ENCODE measurements around the gene ANKS6.

Gene ANKS6

DNA sequence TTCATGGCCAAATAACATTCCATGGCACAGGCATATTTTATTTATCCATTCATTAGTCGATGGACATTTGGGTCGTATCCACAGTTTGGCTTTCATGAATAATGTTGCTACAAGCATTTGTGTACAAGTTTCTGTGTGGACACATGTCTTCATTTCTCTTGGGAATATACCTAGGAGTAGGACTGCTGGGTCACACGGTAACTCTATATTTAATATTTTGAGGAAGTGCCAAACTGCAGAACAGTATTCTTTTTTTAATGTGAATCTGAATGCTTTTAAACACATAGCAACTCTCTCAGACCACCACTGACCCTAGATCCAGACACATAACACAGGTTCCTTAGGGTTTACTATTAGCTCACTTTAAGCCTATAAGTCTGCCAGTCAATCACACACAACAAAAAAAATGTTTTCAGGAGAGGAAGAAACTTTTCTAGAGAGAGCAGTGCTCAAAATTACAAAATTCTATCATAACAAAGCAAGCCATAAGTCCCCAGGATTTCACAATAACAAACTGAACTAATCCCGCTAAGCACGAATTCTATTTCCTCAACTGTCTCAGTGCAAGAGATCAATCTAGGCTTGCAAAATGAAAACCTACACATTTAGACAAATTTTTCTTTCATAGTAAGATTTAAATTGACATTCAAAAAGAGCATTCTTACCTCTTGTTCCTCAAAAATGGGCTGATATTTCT lies 45.8 kb downstream of the ANKS6 start:
- peaks cover 27% of the 10 kb centered on the region for H3K36me3 ChIP-seq (ENCODE audit: insufficient read depth, low read length)

DNA sequence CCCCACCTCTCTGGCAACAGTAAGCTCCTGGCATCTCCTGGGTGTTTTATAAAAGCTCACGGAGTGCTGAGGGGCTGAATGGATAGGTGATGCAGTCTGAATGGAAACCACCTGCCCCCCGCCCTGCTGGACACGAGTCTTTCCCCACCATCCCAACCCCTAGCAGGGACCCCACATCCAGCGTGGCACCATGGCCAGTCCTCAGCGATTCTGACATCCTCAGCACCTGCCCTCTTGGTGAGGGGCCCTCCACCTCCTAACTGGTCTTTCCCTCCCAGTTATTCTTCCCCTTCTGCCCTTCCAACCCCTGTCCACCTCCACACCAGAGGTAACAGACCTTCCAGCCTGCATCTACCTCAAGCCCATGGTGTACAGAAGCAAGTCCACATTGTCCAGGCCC lies 48.9 kb downstream of the ANKS6 start:
- Histone ChIP-seq H3K27ac (ENCODE audit: low read depth, low read length) (no peak overlapping the region), H3K4me1 (ENCODE audit: control insufficient read depth, insufficient read depth, low read length, unreplicated experiment) (peaks cover 10% of the 10 kb centered on the region), H3K27me3 (ENCODE audit: insufficient read depth, low read length) (no peaks in the 10 kb centered on the region), H3K79me2 (ENCODE audit: control insufficient read depth, insufficient read depth, low read length, unreplicated experiment) (no peaks in the 10 kb centered on the region), H3K36me3 (ENCODE audit: insufficient read depth, low read length) (peaks cover 15% of the 10 kb centered on the region; the same call in 1 of the 2 replicates), H3K4me3 (ENCODE audit: low read depth, low read length) (no peak overlapping the region), H2AFZ (ENCODE audit: low read length, unreplicated experiment) (no peak overlapping the region)

More for the DNA sequence above, 45.8 kb downstream of the ANKS6 start:
- H3K79me2 ChIP-seq (ENCODE audit: control insufficient read depth, insufficient read depth, low read length, unreplicated experiment) = no peaks in the 10 kb centered on the region
- H3K4me1 ChIP-seq (ENCODE audit: control insufficient read depth, insufficient read depth, low read length, unreplicated experiment) = no peaks in the 10 kb centered on the region
- no peak overlapping the region for H3K4me3 ChIP-seq (ENCODE audit: low read depth, low read length)
- no peaks in the 10 kb centered on the region for H3K27me3 ChIP-seq (ENCODE audit: insufficient read depth, low read length)
- no peak overlapping the region for H2AFZ ChIP-seq (ENCODE audit: low read length, unreplicated experiment)
- H3K27ac ChIP-seq (ENCODE audit: low read depth, low read length) = no peak overlapping the region

- Histone ChIP-seq H3K4me3 (ENCODE audit: low read depth, low read length) (no peak overlapping the region), H3K4me1 (ENCODE audit: control insufficient read depth, insufficient read depth, low read length, unreplicated experiment) (peaks cover 16% of the 10 kb centered on the region), H3K79me2 (ENCODE audit: control insufficient read depth, insufficient read depth, low read length, unreplicated experiment) (no peaks in the 10 kb centered on the region), H3K27ac (ENCODE audit: low read depth, low read length) (no peak overlapping the region), H2AFZ (ENCODE audit: low read length, unreplicated experiment) (no peak overlapping the region), H3K36me3 (ENCODE audit: insufficient read depth, low read length) (peaks cover 12% of the 10 kb centered on the region; the same call in 1 of the 2 replicates), H3K27me3 (ENCODE audit: insufficient read depth, low read length) (no peaks in the 10 kb centered on the region)
Measured at GRCh38 chr9:98745470-98745869, 50.9 kb downstream of the ANKS6 start.

GRCh38 chr9:98743818-98744611 lies 52.3 kb downstream of the ANKS6 start:
- H3K4me1 ChIP-seq (ENCODE audit: control insufficient read depth, insufficient read depth, low read length, unreplicated experiment) = peaks cover 16% of the 10 kb centered on the region

GRCh38 chr9:98743329-98743728 lies 53.0 kb downstream of the ANKS6 start:
- no peak overlapping the region for H2AFZ ChIP-seq (ENCODE audit: low read length, unreplicated experiment)
- H3K4me3 ChIP-seq (ENCODE audit: low read depth, low read length) = no peak overlapping the region
- no peaks in the 10 kb centered on the region for H3K27me3 ChIP-seq (ENCODE audit: insufficient read depth, low read length)
- peaks cover 4% of the 10 kb centered on the region; the same call in 1 of the 2 replicates for H3K36me3 ChIP-seq (ENCODE audit: insufficient read depth, low read length)
- peaks cover 16% of the 10 kb centered on the region for H3K4me1 ChIP-seq (ENCODE audit: control insufficient read depth, insufficient read depth, low read length, unreplicated experiment)
- H3K79me2 ChIP-seq (ENCODE audit: control insufficient read depth, insufficient read depth, low read length, unreplicated experiment) = no peaks in the 10 kb centered on the region
- no peak overlapping the region for H3K27ac ChIP-seq (ENCODE audit: low read depth, low read length)

More at GRCh38 chr9:98743818-98744611, 52.3 kb downstream of the ANKS6 start:
- H3K79me2 ChIP-seq (ENCODE audit: control insufficient read depth, insufficient read depth, low read length, unreplicated experiment) = no peaks in the 10 kb centered on the region
- no peak overlapping the region for H3K4me3 ChIP-seq (ENCODE audit: low read depth, low read length)
- H3K27ac ChIP-seq (ENCODE audit: low read depth, low read length) = no peak overlapping the region
- peaks cover 8% of the 10 kb centered on the region; the same call in 1 of the 2 replicates for H3K36me3 ChIP-seq (ENCODE audit: insufficient read depth, low read length)
- H2AFZ ChIP-seq (ENCODE audit: low read length, unreplicated experiment) = no peak overlapping the region
- H3K27me3 ChIP-seq (ENCODE audit: insufficient read depth, low read length) = no peaks in the 10 kb centered on the region

- Histone ChIP-seq H3K4me3 (ENCODE audit: low read depth, low read length) (no peak overlapping the region), H3K79me2 (ENCODE audit: control insufficient read depth, insufficient read depth, low read length, unreplicated experiment) (no peaks in the 10 kb centered on the region), H3K27ac (ENCODE audit: low read depth, low read length) (peak overlapping the region; percentile 16; the same call in 1 of the 2 replicates), H3K36me3 (ENCODE audit: insufficient read depth, low read length) (0 out of 2 replicates have a peak, but pooled peaks cover 3% of the 10 kb centered on the region), H3K4me1 (ENCODE audit: control insufficient read depth, insufficient read depth, low read length, unreplicated experiment) (peaks cover 16% of the 10 kb centered on the region), H3K27me3 (ENCODE audit: insufficient read depth, low read length) (no peaks in the 10 kb centered on the region), H2AFZ (ENCODE audit: low read length, unreplicated experiment) (no peak overlapping the region)
Measured at GRCh38 chr9:98742325-98743280, 53.8 kb downstream of the ANKS6 start.

GRCh38 chr9:98740226-98740881 lies 56.0 kb downstream of the ANKS6 start:
- Histone ChIP-seq H3K36me3 (ENCODE audit: insufficient read depth, low read length) (0 out of 2 replicates have a peak, but pooled peaks cover 3% of the 10 kb centered on the region), H2AFZ (ENCODE audit: low read length, unreplicated experiment) (no peak overlapping the region), H3K27me3 (ENCODE audit: insufficient read depth, low read length) (no peaks in the 10 kb centered on the region), H3K4me3 (ENCODE audit: low read depth, low read length) (no peak overlapping the region), H3K79me2 (ENCODE audit: control insufficient read depth, insufficient read depth, low read length, unreplicated experiment) (no peaks in the 10 kb centered on the region), H3K4me1 (ENCODE audit: control insufficient read depth, insufficient read depth, low read length, unreplicated experiment) (peaks cover 16% of the 10 kb centered on the region), H3K27ac (ENCODE audit: low read depth, low read length) (no peak overlapping the region)

DNA sequence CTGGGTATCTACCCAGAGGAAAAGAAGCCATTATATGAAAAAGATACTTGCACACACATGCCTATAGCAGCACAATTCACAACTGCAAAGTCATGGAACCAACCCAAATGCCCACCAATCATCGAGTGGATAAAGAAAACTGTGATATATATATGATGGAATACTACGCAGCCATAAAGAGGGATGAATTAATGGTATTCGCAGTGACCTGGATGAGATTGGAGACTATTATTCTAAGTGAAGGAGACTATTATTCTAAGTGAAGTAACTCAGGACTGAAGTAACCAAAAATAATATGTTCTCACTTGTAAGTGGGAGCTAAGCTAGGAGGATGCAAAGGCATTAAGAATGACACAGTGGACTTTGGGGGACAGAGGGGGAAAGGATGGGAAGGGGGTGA lies 57.6 kb downstream of the ANKS6 start:
- Histone ChIP-seq H3K27ac (ENCODE audit: low read depth, low read length) (no peak overlapping the region), H3K4me1 (ENCODE audit: control insufficient read depth, insufficient read depth, low read length, unreplicated experiment) (peaks cover 16% of the 10 kb centered on the region), H2AFZ (ENCODE audit: low read length, unreplicated experiment) (no peak overlapping the region), H3K4me3 (ENCODE audit: low read depth, low read length) (no peak overlapping the region), H3K36me3 (ENCODE audit: insufficient read depth, low read length) (0 out of 2 replicates have a peak, but pooled peaks cover 3% of the 10 kb centered on the region), H3K27me3 (ENCODE audit: insufficient read depth, low read length) (no peaks in the 10 kb centered on the region), H3K79me2 (ENCODE audit: control insufficient read depth, insufficient read depth, low read length, unreplicated experiment) (no peaks in the 10 kb centered on the region)

GRCh38 chr9:98736226-98736625 lies 60.1 kb downstream of the ANKS6 start:
- H3K4me1 ChIP-seq (ENCODE audit: control insufficient read depth, insufficient read depth, low read length, unreplicated experiment) = no peaks in the 10 kb centered on the region
- H3K79me2 ChIP-seq (ENCODE audit: control insufficient read depth, insufficient read depth, low read length, unreplicated experiment) = no peaks in the 10 kb centered on the region
- H3K4me3 ChIP-seq (ENCODE audit: low read depth, low read length) = no peak overlapping the region
- no peaks in the 10 kb centered on the region for H3K27me3 ChIP-seq (ENCODE audit: insufficient read depth, low read length)
- H3K27ac ChIP-seq (ENCODE audit: low read depth, low read length) = no peak overlapping the region
- 0 out of 2 replicates have a peak, but pooled peaks cover 3% of the 10 kb centered on the region for H3K36me3 ChIP-seq (ENCODE audit: insufficient read depth, low read length)
- H2AFZ ChIP-seq (ENCODE audit: low read length, unreplicated experiment) = no peak overlapping the region

DNA sequence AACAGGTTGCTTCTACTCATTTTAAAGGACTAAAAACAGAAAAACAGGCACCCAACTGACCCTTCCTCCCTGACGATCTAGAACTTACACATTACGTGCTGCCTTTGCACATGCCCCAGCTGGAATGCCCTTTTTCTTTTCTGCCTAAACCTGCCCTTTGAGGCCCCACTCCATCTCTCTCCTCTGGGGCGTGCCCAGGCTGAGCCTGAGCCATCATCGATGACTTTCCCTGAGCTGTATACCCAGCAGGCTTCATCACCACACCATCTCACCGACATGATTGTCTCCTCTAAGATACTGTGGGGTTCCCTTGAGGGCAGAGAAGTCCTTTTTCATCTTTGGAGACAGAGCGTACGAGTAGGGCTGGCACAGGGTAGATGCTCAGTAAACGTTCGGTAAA lies 63.6 kb downstream of the ANKS6 start:
- Histone ChIP-seq H3K27ac (ENCODE audit: low read depth, low read length) (no peak overlapping the region), H2AFZ (ENCODE audit: low read length, unreplicated experiment) (no peak overlapping the region), H3K79me2 (ENCODE audit: control insufficient read depth, insufficient read depth, low read length, unreplicated experiment) (no peaks in the 10 kb centered on the region), H3K27me3 (ENCODE audit: insufficient read depth, low read length) (no peaks in the 10 kb centered on the region), H3K4me1 (ENCODE audit: control insufficient read depth, insufficient read depth, low read length, unreplicated experiment) (no peaks in the 10 kb centered on the region), H3K36me3 (ENCODE audit: insufficient read depth, low read length) (no peaks in the 10 kb centered on the region), H3K4me3 (ENCODE audit: low read depth, low read length) (no peak overlapping the region)

All from ACC112 (cell line).